B cell (primary cell): ENCODE measurements around the gene ASPHD2. TPM values are rescaled to one million over a fixed set of nuclear protein-coding genes. Genes with fewer than 3 reads are reported as not detected.

Experiments
- ATAC-seq: fragments of 200-7000 bp; cut with Tn5 transposase; one replicate; pipeline ENCODE4 v1.10.0; 2021; ENCODE audit warnings: low read depth, mild to moderate bottlenecking, moderate number of reproducible peaks, moderate library complexity
- CTCF ChIA-PET: fragments of 350-600 bp; sonication (Branson Sonifier 250); formaldehyde crosslinking; loops from one replicate; lab custom pipeline; 2021; ENCODE audit warnings: antibody characterized with exemption, inconsistent platforms; lab: Charles Lee
- POLR2A ChIA-PET: fragments of 350-600 bp; sonication (Branson Sonifier 250); formaldehyde crosslinking; loops from one replicate; lab custom pipeline; 2021; ENCODE audit warnings: antibody characterized with exemption; lab: Charles Lee
- DNase-seq: peaks from one replicate; pipeline ENCODE4 v3.0.0; 2013
- H2AFZ ChIP-seq: 2 replicates; pipeline ENCODE4 v1.6.1; 2012; ENCODE audit warnings: mild to moderate bottlenecking, low read depth, low read length; ENCODE audit not compliant: insufficient read depth, poor library complexity, severe bottlenecking
- H3K27ac ChIP-seq, 2 donors: 1 replicate in 1 of 2; 2 replicates in 1 of 2; pipeline ENCODE4 v1.5.1; 2012 to 2013; ENCODE audit warnings: low read length in 2 of 2, mild to moderate bottlenecking in 2 of 2, moderate library complexity in 1 of 2
- H3K27me3 ChIP-seq, 4 experiments: fragments of 200-600 bp in 1 of 4; sonication (generic) in 1 of 4; replicated peaks in 1 of 4; 1 replicate in 2 of 4; 2 replicates in 2 of 4; pipeline versions ENCODE4 v1.6.1 to v1.7.0; 2013 to 2016; ENCODE audit warnings: low read length in 3 of 4, mild to moderate bottlenecking in 2 of 4, mixed read lengths in 1 of 4, moderate library complexity in 1 of 4; ENCODE audit not compliant: insufficient read depth in 4 of 4, control insufficient read depth in 3 of 4; ENCODE audit errors: control extremely low read depth in 1 of 4
- H3K36me3 ChIP-seq, 2 experiments: replicated peaks in 1 of 2; 1 replicate in 1 of 2; 2 replicates in 1 of 2; pipeline versions ENCODE4 v1.6.1 to v1.7.1; 2013; ENCODE audit warnings: low read length in 1 of 2; ENCODE audit not compliant: insufficient read depth in 2 of 2, control insufficient read depth in 1 of 2; ENCODE audit errors: control extremely low read depth in 1 of 2, extremely low read depth in 1 of 2
- H3K4me1 ChIP-seq, 2 donors: fragments of 200-600 bp in 1 of 2; sonication (generic) in 1 of 2; 1 replicate in 1 of 2; 2 replicates in 1 of 2; pipeline versions ENCODE4 v1.5.1 to v1.6.1; 2013 to 2017; ENCODE audit warnings: low read length in 2 of 2; ENCODE audit not compliant: control insufficient read depth in 2 of 2, insufficient read depth in 2 of 2
- H3K4me2 ChIP-seq: replicated peaks from 2 replicates; pipeline ENCODE3; 2012; ENCODE audit warnings: mild to moderate bottlenecking, low read depth, low read length; ENCODE audit not compliant: poor library complexity, severe bottlenecking
- H3K4me3 ChIP-seq, 5 experiments: fragments of 200-600 bp in 1 of 5; sonication (generic) in 1 of 5; 1 replicate in 3 of 5; 2 replicates in 2 of 5; pipeline versions ENCODE4 v1.5.1 to v1.7.0; 2011 to 2016; ENCODE audit warnings: low read length in 4 of 5, mild to moderate bottlenecking in 4 of 5, low read depth in 2 of 5, control low read depth in 1 of 5, moderate library complexity in 1 of 5; ENCODE audit not compliant: insufficient read depth in 1 of 5; ENCODE audit errors: control extremely low read depth in 1 of 5, extremely low read depth in 1 of 5
- H3K79me2 ChIP-seq: fragments of 200-600 bp; sonication (generic); one replicate; pipeline ENCODE4 v1.6.0; 2016; ENCODE audit warnings: low read length; ENCODE audit not compliant: control insufficient read depth, insufficient read depth
- H3K9ac ChIP-seq: fragments of 200-600 bp; sonication (generic); 2 replicates; pipeline ENCODE4 v1.6.1; 2017; ENCODE audit warnings: mild to moderate bottlenecking, low read length, moderate library complexity
- H3K9me3 ChIP-seq, 3 donors: one replicate each; pipeline versions ENCODE4 v1.6.1 to v1.7.1; 2013; ENCODE audit warnings: low read length in 2 of 3; ENCODE audit not compliant: control insufficient read depth in 2 of 3, insufficient read depth in 1 of 3; ENCODE audit errors: control extremely low read depth in 1 of 3
- H4K20me1 ChIP-seq: 2 replicates; pipeline ENCODE4 v1.6.0; 2012; ENCODE audit warnings: mild to moderate bottlenecking, low read length; ENCODE audit not compliant: insufficient read depth, control insufficient read depth, poor library complexity, severe bottlenecking
- H3K27ac Mint-ChIP-seq: one replicate; pipeline ENCODE4 v1.8.0; 2021; ENCODE audit warnings: mixed read lengths
- H3K27me3 Mint-ChIP-seq: one replicate; pipeline ENCODE4 v1.8.0; 2021; ENCODE audit warnings: mixed read lengths
- H3K4me1 Mint-ChIP-seq: one replicate; pipeline ENCODE4 v1.8.0; 2021; ENCODE audit warnings: mixed read lengths
- H3K4me3 Mint-ChIP-seq: one replicate; pipeline ENCODE4 v1.8.0; 2021; ENCODE audit warnings: mixed read lengths
- H3K9me3 Mint-ChIP-seq: one replicate; pipeline ENCODE4 v1.8.0; 2022; ENCODE audit warnings: mixed read lengths; ENCODE audit not compliant: insufficient read depth
- EZH2 ChIP-seq: IDR thresholded peaks from 2 replicates; pipeline ENCODE4 v1.6.1; 2012; ENCODE audit warnings: borderline replicate concordance, low read depth, mild to moderate bottlenecking, moderate library complexity, low read length; ENCODE audit not compliant: insufficient read depth, poor library complexity, severe bottlenecking
- WGBS: methylation state at CpG from one replicate; pipeline ENCODE4 v1.1.5; 2013; ENCODE audit warnings: missing lambda C conversion rate; ENCODE audit not compliant: insufficient coverage; 5-methylcytosine and 5-hydroxymethylcytosine counted together
- intact Hi-C: fragments of 100-400 bp; cut with micrococcal nuclease; formaldehyde crosslinking; loops from one replicate; pipeline ENCODE4 v1.10.0; 2022
- polyA plus RNA-seq: library from polyadenylated mRNA; depleted of rRNA; stranded (reverse); fragments of >200 nt; gene quantifications from 2 replicates; pipeline ENCODE4 v1.2.3, GENCODE V29; 2012
- total RNA-seq, 2 donors: library from RNA; stranded (reverse); fragments of 120-200 nt in 1 of 2; gene quantifications; 1 replicate in 1 of 2; 2 replicates in 1 of 2; pipeline versions ENCODE4 v1.2.3 to v1.2.4, GENCODE V29; 2013 to 2022
- TF ChIP-seq, protein P1 (sequence below): fragments of 200-600 bp; IDR thresholded peaks from one replicate; pipeline ENCODE4 v1.8.0; 2022; ENCODE audit warnings: antibody characterized with exemption, mild to moderate bottlenecking

The ASPHD2 gene
- total and polyA plus RNA-seq, 2 donors (not counting 1 experiment from before 2014, with no cell fraction given): 5.7 to 7.3 TPM

DNA sequence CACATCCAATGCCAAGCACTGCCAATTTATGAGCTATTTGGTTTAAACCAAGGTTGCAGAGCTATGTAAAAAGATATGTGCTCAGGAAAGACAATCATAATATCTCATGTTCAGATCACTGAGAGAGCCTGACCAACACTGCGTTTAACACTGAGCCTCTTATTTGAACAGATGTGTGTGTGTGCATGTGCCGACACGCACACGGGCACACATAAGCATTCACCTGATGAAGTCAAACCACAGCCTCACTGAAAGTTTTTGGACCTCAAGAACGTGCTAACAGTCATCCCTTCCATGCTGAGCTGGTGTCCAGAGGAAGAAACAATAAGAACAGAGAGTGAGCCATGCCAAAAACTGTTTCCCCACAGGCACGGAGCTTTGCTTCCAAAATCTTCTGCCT, 31.1 kb downstream of the ASPHD2 start:
- Histone ChIP-seq H4K20me1 (peaks cover 16% of the 10 kb centered on the region), H3K4me2 (no peak overlapping the region), H3K4me1 (no peaks in the 10 kb centered on the region), H2AFZ (no peak overlapping the region), H3K9ac (no peak overlapping the region), H3K27me3 (no peaks in the 10 kb centered on the region), H3K9me3 (no peaks in the 10 kb centered on the region), H3K79me2 (peaks cover 22% of the 10 kb centered on the region), H3K36me3 (peaks cover 2 to 69% of the 10 kb centered on the region in 2 experiments), H3K27ac (no peak overlapping the region), H3K4me3 (no peak overlapping the region)
- no peaks in the 10 kb centered on the region for H3K9me3 Mint-ChIP-seq
- no peaks in the 10 kb centered on the region for H3K27me3 Mint-ChIP-seq
- ATAC-seq (no peak), DNase-seq (no peak)
- no peak overlapping the region for H3K4me3 Mint-ChIP-seq
- WGBS: 93% methylated on average over 4 of the region's 6 CpGs
- H3K27ac Mint-ChIP-seq: no peak overlapping the region
- ChIA-PET POLR2A (no interaction called here), CTCF (interaction anchor here (0.6 to 9.7 kb wide), 24 partner anchors 8 to 184 kb away, joined by 3 to 179 read pairs (median 4); no protein-coding TSS in a partner anchor)
- H3K4me1 Mint-ChIP-seq: no peaks in the 10 kb centered on the region
- intact Hi-C loops: loop anchor here (2.0 to 5.0 kb wide), 2 partner anchors 21 to 83 kb away; no protein-coding TSS in a partner anchor
- TF ChIP-seq, protein P1, sequence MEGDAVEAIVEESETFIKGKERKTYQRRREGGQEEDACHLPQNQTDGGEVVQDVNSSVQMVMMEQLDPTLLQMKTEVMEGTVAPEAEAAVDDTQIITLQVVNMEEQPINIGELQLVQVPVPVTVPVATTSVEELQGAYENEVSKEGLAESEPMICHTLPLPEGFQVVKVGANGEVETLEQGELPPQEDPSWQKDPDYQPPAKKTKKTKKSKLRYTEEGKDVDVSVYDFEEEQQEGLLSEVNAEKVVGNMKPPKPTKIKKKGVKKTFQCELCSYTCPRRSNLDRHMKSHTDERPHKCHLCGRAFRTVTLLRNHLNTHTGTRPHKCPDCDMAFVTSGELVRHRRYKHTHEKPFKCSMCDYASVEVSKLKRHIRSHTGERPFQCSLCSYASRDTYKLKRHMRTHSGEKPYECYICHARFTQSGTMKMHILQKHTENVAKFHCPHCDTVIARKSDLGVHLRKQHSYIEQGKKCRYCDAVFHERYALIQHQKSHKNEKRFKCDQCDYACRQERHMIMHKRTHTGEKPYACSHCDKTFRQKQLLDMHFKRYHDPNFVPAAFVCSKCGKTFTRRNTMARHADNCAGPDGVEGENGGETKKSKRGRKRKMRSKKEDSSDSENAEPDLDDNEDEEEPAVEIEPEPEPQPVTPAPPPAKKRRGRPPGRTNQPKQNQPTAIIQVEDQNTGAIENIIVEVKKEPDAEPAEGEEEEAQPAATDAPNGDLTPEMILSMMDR: no peak
- TF ChIP-seq EZH2: no peak

DNA sequence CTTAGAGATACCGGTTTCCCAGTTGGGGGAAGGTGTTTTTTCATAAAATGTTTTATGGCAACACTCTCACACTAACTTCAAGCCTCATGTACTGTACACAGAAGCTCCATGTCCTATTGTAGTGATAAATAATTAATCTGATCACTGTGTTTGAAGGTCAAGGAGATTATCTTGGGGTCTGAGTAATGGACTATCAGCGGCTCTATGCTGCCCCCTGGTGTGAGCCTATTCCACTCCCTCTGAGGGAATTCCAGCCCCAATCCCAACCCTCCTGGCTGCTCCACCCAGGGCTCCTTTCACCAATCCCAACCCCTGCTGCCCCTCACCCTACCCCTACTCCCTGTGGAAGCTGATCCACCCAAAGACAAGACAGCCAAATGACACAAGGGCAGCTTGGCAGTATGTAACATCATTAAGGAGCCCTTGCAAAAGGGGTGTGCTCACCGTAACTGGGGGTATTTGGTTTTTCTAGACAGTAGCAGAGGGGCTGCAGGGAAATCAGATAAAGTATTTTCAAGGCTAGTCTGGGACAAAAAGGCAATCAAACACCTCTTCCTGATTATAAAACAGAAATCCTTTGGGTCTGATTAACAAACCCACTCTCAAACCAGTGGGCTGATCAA, 32.2 kb downstream of the ASPHD2 start:
- no peaks in the 10 kb centered on the region for H3K4me1 ChIP-seq
- H3K9me3 ChIP-seq: no peaks in the 10 kb centered on the region
- H3K9ac ChIP-seq: no peak overlapping the region
- H3K36me3 ChIP-seq: peaks cover 0 to 74% of the 10 kb centered on the region in 2 experiments
- H3K27ac ChIP-seq: no peak overlapping the region
- H3K4me3 Mint-ChIP-seq: no peak overlapping the region
- TF ChIP-seq EZH2: no peak
- TF ChIP-seq, protein P1: peak; percentile 81
- H3K4me2 ChIP-seq: no peak overlapping the region
- ATAC-seq (no peak), DNase-seq (peak; percentile 61)
- 0% methylated on average over 1 of the region's 3 CpGs for WGBS
- H3K27me3 ChIP-seq: no peaks in the 10 kb centered on the region
- peaks cover 16% of the 10 kb centered on the region for H4K20me1 ChIP-seq
- no peak overlapping the region for H3K27ac Mint-ChIP-seq
- CTCF ChIA-PET: interaction anchor here (0.6 to 9.7 kb wide), 30 partner anchors 9 to 240 kb away, joined by 3 to 179 read pairs (median 4); partner anchors contain the start of genes HPS4 and SRRD
- no peak overlapping the region for H3K4me3 ChIP-seq
- no peaks in the 10 kb centered on the region for H3K27me3 Mint-ChIP-seq
- intact Hi-C loops: loop anchor here (1.0 to 5.0 kb wide), 3 partner anchors 20 to 101 kb away; no protein-coding TSS in a partner anchor
- H3K79me2 ChIP-seq: peaks cover 16% of the 10 kb centered on the region
- H3K9me3 Mint-ChIP-seq: no peaks in the 10 kb centered on the region
- POLR2A ChIA-PET: interaction anchor here (1.4 kb wide), 1 partner anchor 22 kb away, joined by 7 read pairs; the partner anchor contains the start of genes HPS4 and SRRD
- no peak overlapping the region for H2AFZ ChIP-seq
- no peaks in the 10 kb centered on the region for H3K4me1 Mint-ChIP-seq
